ENCODE measurements around the gene RMP24.
A peak's percentile ranks its signal among the peaks of the same experiment; 100 is the strongest.

RMP24 gene

DNA sequence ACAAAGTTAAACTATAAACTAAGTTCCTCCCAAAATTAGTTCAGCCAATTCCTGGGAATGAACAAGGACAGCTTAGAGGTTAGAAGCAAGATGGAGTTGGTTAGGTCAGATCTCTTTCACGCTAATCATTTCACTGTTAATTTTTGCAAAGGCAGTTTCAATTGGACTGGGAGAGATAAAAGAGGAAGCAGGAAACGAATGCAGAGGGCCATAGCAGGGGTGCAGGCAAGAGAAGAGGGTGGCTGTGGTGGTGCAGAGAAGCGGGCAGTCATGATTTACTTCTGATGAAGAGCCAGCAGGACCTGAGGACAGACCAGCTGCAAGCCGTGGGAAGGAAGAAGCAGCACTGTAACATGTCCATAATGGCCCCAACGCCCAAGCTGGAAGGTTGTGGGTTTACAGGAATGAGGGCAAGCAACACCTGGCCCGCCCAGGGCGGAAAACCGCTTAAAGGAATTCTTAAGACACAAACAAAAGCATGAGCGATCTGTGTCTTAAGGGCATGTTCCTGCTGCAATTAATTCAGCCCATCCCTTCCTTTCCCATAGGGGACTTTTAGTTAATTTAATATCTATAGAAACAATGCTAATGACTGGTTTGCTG is 4.1 kb upstream of the RMP24 start:
- no peak for TF ChIP-seq ZNF274 (IDR thresholded peaks at IDR 0.05; ENCODE audit: low read depth, low read length)
- no peak for TF ChIP-seq YY1 (IDR thresholded peaks at IDR 0.05; ENCODE audit: insufficient read depth, insufficient read length)
- no peak for TF ChIP-seq SUZ12 (IDR thresholded peaks at IDR 0.05; ENCODE audit: extremely low read depth, insufficient read depth, insufficient read length)
- DNase-seq (ENCODE audit: low read depth, low spot score) = no peak
- Histone ChIP-seq H3K27me3 (ENCODE audit: insufficient read depth, insufficient read length) (no peaks in the 10 kb centered on the region), H3K9ac (ENCODE audit: insufficient read length, low read depth) (no peak overlapping the region), H3K4me3 (ENCODE audit: insufficient read length, low read depth) (no peak overlapping the region), H3K36me3 (ENCODE audit: insufficient read depth, insufficient read length, low read length) (no peaks in the 10 kb centered on the region), H3K9me3 (ENCODE audit: insufficient read depth, low read length) (no peaks in the 10 kb centered on the region), H3K4me1 (ENCODE audit: insufficient read depth, insufficient read length) (no peaks in the 10 kb centered on the region)

GRCh38 chr18:35969676-35970075 is 2.8 kb upstream of the RMP24 start:
- peaks cover 4% of the 10 kb centered on the region for H3K4me1 ChIP-seq (ENCODE audit: insufficient read depth, insufficient read length)
- H3K4me3 ChIP-seq (ENCODE audit: insufficient read length, low read depth) = no peak overlapping the region
- no peak for TF ChIP-seq SUZ12 (IDR thresholded peaks at IDR 0.05; ENCODE audit: extremely low read depth, insufficient read depth, insufficient read length)
- no peak for TF ChIP-seq ZNF274 (IDR thresholded peaks at IDR 0.05; ENCODE audit: low read depth, low read length)
- TF ChIP-seq YY1 (IDR thresholded peaks at IDR 0.05; ENCODE audit: insufficient read depth, insufficient read length) = no peak
- H3K9ac ChIP-seq (ENCODE audit: insufficient read length, low read depth) = no peak overlapping the region
- H3K36me3 ChIP-seq (ENCODE audit: insufficient read depth, insufficient read length, low read length) = peaks cover 9% of the 10 kb centered on the region
- DNase-seq (ENCODE audit: low read depth, low spot score) = no peak
- no peaks in the 10 kb centered on the region for H3K27me3 ChIP-seq (ENCODE audit: insufficient read depth, insufficient read length)
- H3K9me3 ChIP-seq (ENCODE audit: insufficient read depth, low read length) = no peaks in the 10 kb centered on the region

DNA sequence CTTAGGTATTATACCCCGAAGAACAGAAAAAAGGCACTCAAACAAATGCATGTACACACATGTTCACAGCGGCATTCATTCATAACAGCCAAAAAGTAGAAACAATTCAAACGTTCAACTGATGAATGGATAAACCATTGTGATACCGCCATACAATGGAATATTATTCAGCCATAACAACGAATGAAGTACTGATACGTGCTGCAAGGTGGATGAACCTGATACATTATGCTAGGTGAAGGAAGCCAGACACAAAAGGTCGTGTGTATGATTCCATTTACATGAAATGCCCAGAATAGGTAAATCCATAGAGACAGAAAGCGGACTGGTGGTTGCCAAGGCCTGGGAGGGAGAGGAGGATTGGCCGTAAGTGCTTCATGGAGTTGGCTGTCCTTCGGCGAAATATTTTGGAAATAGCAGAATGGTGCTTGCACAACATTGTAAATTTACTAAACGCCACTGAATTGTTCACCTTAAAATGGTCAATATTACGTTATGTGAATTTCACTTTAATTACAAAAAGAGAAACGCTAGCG is 750 bp upstream of the RMP24 start:
- Histone ChIP-seq H3K36me3 (ENCODE audit: insufficient read depth, insufficient read length, low read length) (peaks cover 29% of the 10 kb centered on the region), H3K27me3 (ENCODE audit: insufficient read depth, insufficient read length) (no peaks in the 10 kb centered on the region), H3K9me3 (ENCODE audit: insufficient read depth, low read length) (no peaks in the 10 kb centered on the region), H3K4me3 (ENCODE audit: insufficient read length, low read depth) (peak overlapping the region; percentile 63), H3K4me1 (ENCODE audit: insufficient read depth, insufficient read length) (peaks cover 4% of the 10 kb centered on the region), H3K9ac (ENCODE audit: insufficient read length, low read depth) (peak overlapping the region; percentile 92)
- TF ChIP-seq SUZ12 (IDR thresholded peaks at IDR 0.05; ENCODE audit: extremely low read depth, insufficient read depth, insufficient read length) = no peak
- TF ChIP-seq ZNF274 (IDR thresholded peaks at IDR 0.05; ENCODE audit: low read depth, low read length) = no peak
- TF ChIP-seq YY1 (IDR thresholded peaks at IDR 0.05; ENCODE audit: insufficient read depth, insufficient read length) = no peak
- DNase-seq (ENCODE audit: low read depth, low spot score) = no peak

DNA sequence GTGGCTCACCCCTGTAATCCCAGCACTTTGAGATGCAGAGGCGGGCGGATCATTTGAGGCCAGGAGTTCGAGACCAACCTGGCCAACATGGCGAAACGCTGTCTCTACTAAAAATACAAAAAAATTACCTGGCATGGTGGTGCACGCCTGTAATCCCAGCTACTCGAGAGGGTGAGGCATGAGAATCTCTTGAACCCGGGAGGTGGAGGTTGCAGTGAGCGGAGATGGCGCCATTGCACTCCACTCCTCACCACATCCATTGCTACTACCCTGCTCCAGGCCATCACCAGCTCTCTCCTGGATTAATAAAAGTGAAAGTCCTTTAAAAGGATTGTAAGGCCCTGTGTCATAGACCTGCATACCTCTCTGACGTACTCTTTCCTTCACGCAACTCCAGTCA is 1.2 kb downstream of the RMP24 start:
- H3K9me3 ChIP-seq (ENCODE audit: insufficient read depth, low read length) = no peaks in the 10 kb centered on the region
- H3K27me3 ChIP-seq (ENCODE audit: insufficient read depth, insufficient read length) = no peaks in the 10 kb centered on the region
- H3K36me3 ChIP-seq (ENCODE audit: insufficient read depth, insufficient read length, low read length) = peaks cover 46% of the 10 kb centered on the region
- no peak for DNase-seq (ENCODE audit: low read depth, low spot score)
- peaks cover 4% of the 10 kb centered on the region for H3K4me1 ChIP-seq (ENCODE audit: insufficient read depth, insufficient read length)
- H3K9ac ChIP-seq (ENCODE audit: insufficient read length, low read depth) = peak overlapping the region; percentile 97
- H3K4me3 ChIP-seq (ENCODE audit: insufficient read length, low read depth) = peak overlapping the region; percentile 90
- TF ChIP-seq ZNF274 (IDR thresholded peaks at IDR 0.05; ENCODE audit: low read depth, low read length) (no peak), YY1 (IDR thresholded peaks at IDR 0.05; ENCODE audit: insufficient read depth, insufficient read length) (no peak), SUZ12 (IDR thresholded peaks at IDR 0.05; ENCODE audit: extremely low read depth, insufficient read depth, insufficient read length) (no peak)

- no peak overlapping the region for H3K9ac ChIP-seq (ENCODE audit: insufficient read length, low read depth)
- no peaks in the 10 kb centered on the region for H3K27me3 ChIP-seq (ENCODE audit: insufficient read depth, insufficient read length)
- no peak for DNase-seq (ENCODE audit: low read depth, low spot score)
- H3K9me3 ChIP-seq (ENCODE audit: insufficient read depth, low read length) = no peaks in the 10 kb centered on the region
- TF ChIP-seq ZNF274 (IDR thresholded peaks at IDR 0.05; ENCODE audit: low read depth, low read length) (no peak), YY1 (IDR thresholded peaks at IDR 0.05; ENCODE audit: insufficient read depth, insufficient read length) (no peak), SUZ12 (IDR thresholded peaks at IDR 0.05; ENCODE audit: extremely low read depth, insufficient read depth, insufficient read length) (no peak)
- H3K4me1 ChIP-seq (ENCODE audit: insufficient read depth, insufficient read length) = peaks cover 4% of the 10 kb centered on the region
- H3K4me3 ChIP-seq (ENCODE audit: insufficient read length, low read depth) = no peak overlapping the region
- H3K36me3 ChIP-seq (ENCODE audit: insufficient read depth, insufficient read length, low read length) = peaks cover 50% of the 10 kb centered on the region
These were observed 1.7 kb downstream of the RMP24 start for GRCh38 chr18:35974181-35974580.

DNA sequence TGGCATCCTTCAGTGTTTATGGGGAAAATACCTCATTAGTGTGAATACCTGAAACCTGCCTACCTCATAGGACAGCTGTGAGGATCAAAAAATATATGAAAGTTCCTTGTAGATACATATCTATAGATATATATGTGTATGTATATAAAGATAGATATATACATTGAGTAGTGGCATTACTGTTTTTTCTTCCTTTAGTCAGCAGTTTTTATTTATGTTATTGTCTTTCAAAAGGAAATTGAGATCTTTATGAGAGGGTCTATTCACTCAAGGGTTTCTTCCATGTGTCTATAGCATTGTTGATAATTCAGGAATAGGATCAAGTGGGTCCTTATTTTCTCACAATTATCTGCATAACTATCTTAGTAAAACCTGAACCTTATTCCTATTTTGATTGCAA is 6.6 kb downstream of the RMP24 start:
- Histone ChIP-seq H3K9ac (ENCODE audit: insufficient read length, low read depth) (no peak overlapping the region), H3K36me3 (ENCODE audit: insufficient read depth, insufficient read length, low read length) (peaks cover 65% of the 10 kb centered on the region), H3K9me3 (ENCODE audit: insufficient read depth, low read length) (no peaks in the 10 kb centered on the region), H3K27me3 (ENCODE audit: insufficient read depth, insufficient read length) (no peaks in the 10 kb centered on the region), H3K4me1 (ENCODE audit: insufficient read depth, insufficient read length) (peaks cover 2% of the 10 kb centered on the region), H3K4me3 (ENCODE audit: insufficient read length, low read depth) (no peak overlapping the region)
- TF ChIP-seq SUZ12 (IDR thresholded peaks at IDR 0.05; ENCODE audit: extremely low read depth, insufficient read depth, insufficient read length) = no peak
- no peak for TF ChIP-seq ZNF274 (IDR thresholded peaks at IDR 0.05; ENCODE audit: low read depth, low read length)
- no peak for TF ChIP-seq YY1 (IDR thresholded peaks at IDR 0.05; ENCODE audit: insufficient read depth, insufficient read length)
- no peak for DNase-seq (ENCODE audit: low read depth, low spot score)

DNA sequence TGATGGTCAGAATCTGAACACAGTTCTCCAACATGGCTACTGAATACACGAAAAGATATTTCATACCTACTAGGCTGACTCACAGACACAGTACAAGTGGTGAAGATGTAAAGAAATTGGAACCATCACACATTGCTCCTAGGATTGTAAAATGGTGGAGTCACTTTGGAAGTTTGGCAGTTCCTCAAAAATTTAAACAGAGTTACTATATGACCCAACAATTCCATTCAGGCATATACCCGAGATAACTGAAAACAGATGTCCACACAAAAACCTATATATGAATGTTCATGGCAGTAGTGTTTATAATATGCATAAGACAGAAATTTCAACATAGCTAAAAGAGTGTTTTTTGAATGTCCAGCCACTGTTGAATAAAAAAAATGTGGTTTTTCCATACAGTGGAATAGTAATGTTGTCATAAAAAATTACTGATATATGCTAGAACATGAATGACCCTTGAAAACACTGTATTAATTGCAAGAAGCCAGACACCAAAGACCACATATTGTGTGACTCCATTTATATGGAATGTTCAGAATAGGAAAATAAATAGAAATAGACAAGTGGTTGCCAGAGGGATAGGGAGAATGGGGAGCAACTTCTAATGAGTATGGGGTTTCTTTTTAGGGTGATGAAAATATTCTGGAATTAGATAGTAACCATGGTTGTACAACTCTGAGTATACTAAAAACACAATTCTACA is 10.1 kb downstream of the RMP24 start:
- H3K9ac ChIP-seq (ENCODE audit: insufficient read length, low read depth) = no peak overlapping the region
- no peaks in the 10 kb centered on the region for H3K9me3 ChIP-seq (ENCODE audit: insufficient read depth, low read length)
- H3K4me1 ChIP-seq (ENCODE audit: insufficient read depth, insufficient read length) = no peaks in the 10 kb centered on the region
- TF ChIP-seq YY1 (IDR thresholded peaks at IDR 0.05; ENCODE audit: insufficient read depth, insufficient read length) (no peak), SUZ12 (IDR thresholded peaks at IDR 0.05; ENCODE audit: extremely low read depth, insufficient read depth, insufficient read length) (no peak), ZNF274 (IDR thresholded peaks at IDR 0.05; ENCODE audit: low read depth, low read length) (no peak)
- H3K4me3 ChIP-seq (ENCODE audit: insufficient read length, low read depth) = no peak overlapping the region
- no peak for DNase-seq (ENCODE audit: low read depth, low spot score)
- H3K27me3 ChIP-seq (ENCODE audit: insufficient read depth, insufficient read length) = no peaks in the 10 kb centered on the region
- H3K36me3 ChIP-seq (ENCODE audit: insufficient read depth, insufficient read length, low read length) = peaks cover 41% of the 10 kb centered on the region

All from NT2/D1 (cell line).